ENCODE data around the gene SPEG. TPM values are rescaled to one million over a fixed set of nuclear protein-coding genes. Genes with fewer than 3 reads are reported as not detected.

The SPEG gene
- total and polyA plus RNA-seq, 9 donors = 66.5 to 177 (median 146) TPM

DNA sequence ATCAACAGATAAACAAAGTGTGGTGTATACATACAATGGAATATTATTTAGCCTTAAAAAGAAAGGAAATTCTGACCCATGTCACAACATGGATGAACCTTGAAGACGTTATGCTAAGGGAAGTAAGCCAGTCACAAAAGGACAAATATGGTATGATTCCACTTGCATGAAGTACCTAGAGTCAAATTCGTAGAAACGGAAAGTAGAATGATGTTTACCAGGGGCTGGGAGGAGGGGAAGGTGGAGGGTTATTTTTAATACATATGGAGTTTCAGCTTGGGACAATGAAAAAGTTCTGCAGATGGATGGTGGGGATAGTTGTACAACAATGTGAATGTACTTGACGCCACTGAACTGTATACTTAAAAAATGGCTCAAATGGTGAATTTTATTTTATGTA, 19.8 kb upstream of the SPEG start:
- H3K27me3 ChIP-seq (ENCODE audit: control insufficient read depth, insufficient read depth, low read length) = peaks cover 12% of the 10 kb centered on the region

DNA sequence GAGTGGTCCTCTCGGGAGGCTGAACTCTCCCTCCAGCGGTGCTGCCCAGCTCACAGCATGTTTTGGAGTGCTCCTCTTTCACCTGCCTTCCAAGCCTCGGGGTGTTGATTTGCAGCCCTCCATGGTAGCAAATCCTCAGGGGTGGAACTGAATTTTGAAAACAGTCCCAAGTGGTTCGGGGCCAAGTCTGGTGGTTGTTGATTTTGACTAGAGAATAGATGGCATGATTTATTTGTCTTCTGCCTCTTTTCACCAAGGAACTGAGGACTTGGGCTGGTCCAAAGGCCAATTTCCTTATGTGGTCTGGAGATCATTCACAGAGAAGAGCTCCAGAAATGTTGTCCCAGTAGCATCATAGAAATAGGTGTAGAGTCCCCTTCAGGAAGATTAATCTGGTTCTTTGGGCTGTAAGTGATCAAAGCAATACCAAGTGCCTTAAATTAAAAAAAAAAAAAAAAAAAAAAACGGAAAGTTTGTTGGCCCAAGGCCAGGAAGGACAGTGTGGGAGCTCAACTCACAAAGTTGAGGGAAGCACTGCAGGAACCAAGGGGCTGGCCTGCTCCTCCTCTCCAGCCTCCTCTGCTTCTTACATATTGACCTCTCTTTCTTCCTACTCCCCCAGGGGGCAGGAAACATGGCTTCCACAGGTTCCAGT, 18.9 kb upstream of the SPEG start:
- WGBS (ENCODE audit: insufficient coverage) = 65% methylated on average over 3 of the region's 5 CpGs
- Histone ChIP-seq H3K4me3 (ENCODE audit: low read length) (no peak overlapping the region), H3K27me3 (ENCODE audit: control insufficient read depth, insufficient read depth, low read length) (peaks cover 15% of the 10 kb centered on the region), H3K36me3 (ENCODE audit: control insufficient read depth, insufficient read depth, low read length) (peaks cover 15% of the 10 kb centered on the region), H3K27ac (ENCODE audit: low read length) (peak overlapping the region; percentile 95), H3K9me3 (replicated peaks; ENCODE audit: control insufficient read depth, low read depth, low read length) (no peaks in the 10 kb centered on the region), H3K4me1 (ENCODE audit: control insufficient read depth, insufficient read depth, low read length) (peaks cover 40% of the 10 kb centered on the region)
- DNase-seq = no peak

More for the DNA sequence above, 19.8 kb upstream of the SPEG start:
- peaks cover 6% of the 10 kb centered on the region for H3K36me3 ChIP-seq (ENCODE audit: control insufficient read depth, insufficient read depth, low read length)
- H3K4me1 ChIP-seq (ENCODE audit: control insufficient read depth, insufficient read depth, low read length) = peaks cover 41% of the 10 kb centered on the region
- no peaks in the 10 kb centered on the region for H3K9me3 ChIP-seq (replicated peaks; ENCODE audit: control insufficient read depth, low read depth, low read length)
- DNase-seq = no peak
- WGBS (ENCODE audit: insufficient coverage) = 65% methylated on average over 3 of the region's 4 CpGs
- H3K27ac ChIP-seq (ENCODE audit: low read length) = no peak overlapping the region
- no peak overlapping the region for H3K4me3 ChIP-seq (ENCODE audit: low read length)

DNA sequence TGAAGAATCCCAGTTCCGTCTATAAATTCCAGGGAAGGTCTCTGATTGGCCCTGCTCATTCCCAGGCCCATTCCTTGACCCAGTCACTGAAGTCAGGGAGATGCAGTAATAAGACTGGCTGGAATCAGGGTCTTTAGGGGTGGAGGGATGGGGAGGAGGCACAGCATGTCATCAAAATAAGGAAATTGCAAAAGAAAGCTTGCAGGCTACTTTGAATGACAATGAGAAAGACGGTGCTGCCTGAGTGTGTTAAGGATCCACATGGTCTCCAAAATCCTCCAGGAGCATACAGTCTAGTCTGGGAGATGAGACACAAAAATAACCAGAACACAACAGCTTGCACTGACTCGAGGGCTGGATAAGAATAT, 18.4 kb upstream of the SPEG start:
- no peak for DNase-seq
- WGBS (ENCODE audit: insufficient coverage) = no CpG with 5 or more reads among the region's 3 CpGs
- no peak overlapping the region for H3K4me3 ChIP-seq (ENCODE audit: low read length)
- H3K9me3 ChIP-seq (replicated peaks; ENCODE audit: control insufficient read depth, low read depth, low read length) = no peaks in the 10 kb centered on the region
- peaks cover 19% of the 10 kb centered on the region for H3K27me3 ChIP-seq (ENCODE audit: control insufficient read depth, insufficient read depth, low read length)
- peak overlapping the region; percentile 95 for H3K27ac ChIP-seq (ENCODE audit: low read length)
- H3K4me1 ChIP-seq (ENCODE audit: control insufficient read depth, insufficient read depth, low read length) = peaks cover 40% of the 10 kb centered on the region
- H3K36me3 ChIP-seq (ENCODE audit: control insufficient read depth, insufficient read depth, low read length) = peaks cover 20% of the 10 kb centered on the region

DNA sequence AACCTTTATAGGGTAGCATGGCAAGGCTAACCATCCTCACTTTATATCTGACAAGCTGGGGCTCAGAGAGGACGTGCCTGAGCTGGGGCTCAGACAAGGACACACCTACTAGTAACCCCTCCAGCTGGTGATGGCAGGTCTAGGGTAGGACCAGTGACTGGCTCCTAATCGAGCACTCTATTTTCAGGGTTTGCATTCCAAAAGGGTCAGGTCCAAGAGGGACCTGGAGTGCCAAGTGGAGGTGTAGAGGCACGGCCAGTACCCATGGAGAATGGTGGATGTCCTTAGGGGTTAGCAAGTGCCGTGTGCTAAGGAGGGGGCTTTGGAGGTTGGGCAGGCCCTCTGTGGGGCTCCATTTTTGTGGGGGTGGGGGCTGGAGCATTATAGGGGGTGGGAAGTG, 17.7 kb upstream of the SPEG start:
- no peak for DNase-seq
- Histone ChIP-seq H3K4me3 (ENCODE audit: low read length) (no peak overlapping the region), H3K27me3 (ENCODE audit: control insufficient read depth, insufficient read depth, low read length) (peaks cover 19% of the 10 kb centered on the region), H3K4me1 (ENCODE audit: control insufficient read depth, insufficient read depth, low read length) (peaks cover 40% of the 10 kb centered on the region), H3K36me3 (ENCODE audit: control insufficient read depth, insufficient read depth, low read length) (peaks cover 23% of the 10 kb centered on the region), H3K27ac (ENCODE audit: low read length) (peak overlapping the region; percentile 95), H3K9me3 (replicated peaks; ENCODE audit: control insufficient read depth, low read depth, low read length) (no peaks in the 10 kb centered on the region)
- 92% methylated on average over 2 of the region's 4 CpGs for WGBS (ENCODE audit: insufficient coverage)

DNA sequence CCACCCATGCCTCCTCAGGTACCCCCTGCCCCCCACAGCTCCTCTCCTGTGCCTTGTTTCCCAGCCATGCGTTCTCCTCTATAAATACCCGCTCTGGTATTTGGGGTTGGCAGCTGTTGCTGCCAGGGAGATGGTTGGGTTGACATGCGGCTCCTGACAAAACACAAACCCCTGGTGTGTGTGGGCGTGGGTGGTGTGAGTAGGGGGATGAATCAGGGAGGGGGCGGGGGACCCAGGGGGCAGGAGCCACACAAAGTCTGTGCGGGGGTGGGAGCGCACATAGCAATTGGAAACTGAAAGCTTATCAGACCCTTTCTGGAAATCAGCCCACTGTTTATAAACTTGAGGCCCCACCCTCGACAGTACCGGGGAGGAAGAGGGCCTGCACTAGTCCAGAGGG, 17.3 kb upstream of the SPEG start:
- WGBS (ENCODE audit: insufficient coverage) = 80% methylated on average over 4 of the region's 9 CpGs
- peaks cover 19% of the 10 kb centered on the region for H3K27me3 ChIP-seq (ENCODE audit: control insufficient read depth, insufficient read depth, low read length)
- peak overlapping the region; percentile 6 for H3K4me3 ChIP-seq (ENCODE audit: low read length)
- H3K36me3 ChIP-seq (ENCODE audit: control insufficient read depth, insufficient read depth, low read length) = peaks cover 25% of the 10 kb centered on the region
- H3K27ac ChIP-seq (ENCODE audit: low read length) = peak overlapping the region; percentile 95
- H3K9me3 ChIP-seq (replicated peaks; ENCODE audit: control insufficient read depth, low read depth, low read length) = no peaks in the 10 kb centered on the region
- peak; percentile 80 for DNase-seq
- H3K4me1 ChIP-seq (ENCODE audit: control insufficient read depth, insufficient read depth, low read length) = peaks cover 40% of the 10 kb centered on the region

DNA sequence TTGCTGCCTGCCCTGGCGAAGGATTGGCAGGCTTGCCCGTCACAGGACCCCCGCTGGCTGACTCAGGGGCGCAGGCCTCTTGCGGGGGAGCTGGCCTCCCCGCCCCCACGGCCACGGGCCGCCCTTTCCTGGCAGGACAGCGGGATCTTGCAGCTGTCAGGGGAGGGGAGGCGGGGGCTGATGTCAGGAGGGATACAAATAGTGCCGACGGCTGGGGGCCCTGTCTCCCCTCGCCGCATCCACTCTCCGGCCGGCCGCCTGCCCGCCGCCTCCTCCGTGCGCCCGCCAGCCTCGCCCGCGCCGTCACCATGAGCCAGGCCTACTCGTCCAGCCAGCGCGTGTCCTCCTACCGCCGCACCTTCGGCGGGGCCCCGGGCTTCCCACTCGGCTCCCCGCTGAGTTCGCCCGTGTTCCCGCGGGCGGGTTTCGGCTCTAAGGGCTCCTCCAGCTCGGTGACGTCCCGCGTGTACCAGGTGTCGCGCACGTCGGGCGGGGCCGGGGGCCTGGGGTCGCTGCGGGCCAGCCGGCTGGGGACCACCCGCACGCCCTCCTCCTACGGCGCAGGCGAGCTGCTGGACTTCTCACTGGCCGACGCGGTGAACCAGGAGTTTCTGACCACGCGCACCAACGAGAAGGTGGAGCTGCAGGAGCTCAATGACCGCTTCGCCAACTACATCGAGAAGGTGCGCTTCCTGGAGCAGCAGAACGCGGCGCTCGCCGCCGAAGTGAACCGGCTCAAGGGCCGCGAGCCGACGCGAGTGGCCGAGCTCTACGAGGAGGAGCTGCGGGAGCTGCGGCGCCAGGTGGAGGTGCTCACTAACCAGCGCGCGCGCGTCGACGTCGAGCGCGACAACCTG, 16.3 kb upstream of the SPEG start, which contains the start of gene DES:
Gene DES, plus strand, starts transcription at position 223 of the 857 bp plus-strand sequence. Its CDS starts 86 bp downstream, at position 309.
- peaks cover 19% of the 10 kb centered on the region for H3K27me3 ChIP-seq (ENCODE audit: control insufficient read depth, insufficient read depth, low read length)
- peak; percentile 86 for DNase-seq
- H3K4me3 ChIP-seq (ENCODE audit: low read length) = peak within 1 kb of the TSS; percentile 72
- peaks cover 45% of the 10 kb centered on the region for H3K4me1 ChIP-seq (ENCODE audit: control insufficient read depth, insufficient read depth, low read length)
- no peaks in the 10 kb centered on the region for H3K9me3 ChIP-seq (replicated peaks; ENCODE audit: control insufficient read depth, low read depth, low read length)
- H3K27ac ChIP-seq (ENCODE audit: low read length) = peak within 1 kb of the TSS; percentile 95
- WGBS (ENCODE audit: insufficient coverage) = 5% methylated on average over 98 of the region's 98 CpGs
- peaks cover 31% of the 10 kb centered on the region for H3K36me3 ChIP-seq (ENCODE audit: control insufficient read depth, insufficient read depth, low read length)

DNA sequence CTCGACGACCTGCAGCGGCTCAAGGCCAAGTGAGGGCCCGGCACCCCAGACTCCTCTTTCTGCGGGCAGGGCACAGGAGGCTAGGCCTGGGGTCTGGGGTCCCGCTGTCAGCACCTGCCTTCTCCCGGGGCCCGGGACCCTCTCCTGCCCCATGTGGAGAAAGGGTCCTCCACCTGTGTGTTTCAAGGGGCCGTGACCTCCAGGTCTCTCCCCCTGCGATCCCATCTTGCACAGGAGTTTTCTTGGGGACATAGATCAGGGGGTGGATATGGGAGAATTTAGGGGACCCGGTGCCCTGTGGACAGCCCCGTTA, 15.7 kb upstream of the SPEG start:
- Histone ChIP-seq H3K27ac (ENCODE audit: low read length) (peak overlapping the region; percentile 91), H3K4me3 (ENCODE audit: low read length) (peak overlapping the region; percentile 72)
- WGBS (ENCODE audit: insufficient coverage) = 34% methylated on average over 6 of the region's 12 CpGs

DNA sequence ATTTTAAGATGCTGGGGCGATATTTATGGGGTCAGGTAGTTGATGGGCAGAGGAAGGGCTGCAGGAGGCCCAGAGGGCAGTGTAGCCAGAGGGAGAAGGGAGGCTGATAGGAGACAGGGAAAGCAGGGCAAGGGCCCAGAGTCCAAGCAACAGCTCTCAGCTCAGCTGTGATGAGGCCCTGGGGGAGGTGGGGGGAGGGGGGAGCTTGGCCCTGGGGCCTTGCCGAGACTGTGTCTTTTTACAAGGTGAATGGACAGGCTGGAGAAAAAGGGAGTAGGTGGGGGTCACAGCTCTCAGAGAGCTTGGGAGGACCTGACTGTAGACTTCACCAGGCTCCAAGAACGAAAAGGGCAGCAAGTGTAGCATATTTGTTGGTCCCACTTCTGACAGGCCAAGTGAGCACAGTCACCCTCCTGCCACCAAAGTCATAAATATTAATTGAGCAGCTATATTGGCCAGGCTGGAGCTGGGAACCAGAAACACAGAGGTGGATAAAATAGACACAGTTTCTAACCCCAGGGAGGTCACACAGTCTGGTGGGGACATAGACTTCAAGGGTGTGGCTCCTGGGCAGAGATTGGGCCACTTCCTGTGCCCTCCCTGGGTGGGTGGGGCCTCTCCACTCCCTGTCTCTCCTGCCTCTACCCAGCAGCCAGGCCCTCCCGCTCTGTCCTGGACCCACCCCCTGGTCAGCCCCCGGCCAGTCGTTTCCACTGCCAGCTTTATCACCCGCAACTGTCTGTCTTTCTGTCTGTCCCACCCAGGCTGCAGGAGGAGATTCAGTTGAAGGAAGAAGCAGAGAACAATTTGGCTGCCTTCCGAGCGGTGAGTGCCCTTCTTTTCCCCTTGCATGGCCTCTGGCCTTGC, 15.1 kb upstream of the SPEG start:
- H3K4me1 ChIP-seq (ENCODE audit: control insufficient read depth, insufficient read depth, low read length) = peaks cover 54% of the 10 kb centered on the region
- peak overlapping the region; percentile 91 for H3K27ac ChIP-seq (ENCODE audit: low read length)
- H3K9me3 ChIP-seq (replicated peaks; ENCODE audit: control insufficient read depth, low read depth, low read length) = no peaks in the 10 kb centered on the region
- H3K36me3 ChIP-seq (ENCODE audit: control insufficient read depth, insufficient read depth, low read length) = peaks cover 42% of the 10 kb centered on the region
- H3K27me3 ChIP-seq (ENCODE audit: control insufficient read depth, insufficient read depth, low read length) = peaks cover 19% of the 10 kb centered on the region
- no peak for DNase-seq
- H3K4me3 ChIP-seq (ENCODE audit: low read length) = peak overlapping the region; percentile 72
- 80% methylated on average over 4 of the region's 9 CpGs for WGBS (ENCODE audit: insufficient coverage)

More for the DNA sequence above, 15.7 kb upstream of the SPEG start:
- Histone ChIP-seq H3K36me3 (ENCODE audit: control insufficient read depth, insufficient read depth, low read length) (peaks cover 36% of the 10 kb centered on the region), H3K4me1 (ENCODE audit: control insufficient read depth, insufficient read depth, low read length) (peaks cover 49% of the 10 kb centered on the region), H3K9me3 (replicated peaks; ENCODE audit: control insufficient read depth, low read depth, low read length) (no peaks in the 10 kb centered on the region), H3K27me3 (ENCODE audit: control insufficient read depth, insufficient read depth, low read length) (peaks cover 19% of the 10 kb centered on the region)
- DNase-seq = no peak

DNA sequence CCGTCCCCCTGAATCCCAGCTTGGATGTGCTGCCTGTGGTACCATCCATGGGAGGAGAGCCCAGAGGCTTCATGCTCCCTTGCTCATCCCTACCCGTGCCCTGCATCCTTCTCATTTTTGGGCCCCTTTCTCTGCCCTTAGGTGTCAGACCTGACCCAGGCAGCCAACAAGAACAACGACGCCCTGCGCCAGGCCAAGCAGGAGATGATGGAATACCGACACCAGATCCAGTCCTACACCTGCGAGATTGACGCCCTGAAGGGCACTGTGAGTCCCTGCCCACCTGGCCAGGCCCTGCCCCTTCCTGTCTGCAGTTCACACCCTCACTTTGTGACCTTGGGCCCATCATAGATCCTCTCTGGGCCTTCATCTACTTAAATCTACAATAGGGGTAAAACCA, 14.0 kb upstream of the SPEG start:
- peaks cover 19% of the 10 kb centered on the region for H3K27me3 ChIP-seq (ENCODE audit: control insufficient read depth, insufficient read depth, low read length)
- H3K27ac ChIP-seq (ENCODE audit: low read length) = peak overlapping the region; percentile 91
- 98% methylated on average over 6 of the region's 8 CpGs for WGBS (ENCODE audit: insufficient coverage)
- H3K9me3 ChIP-seq (replicated peaks; ENCODE audit: control insufficient read depth, low read depth, low read length) = no peaks in the 10 kb centered on the region
- H3K4me3 ChIP-seq (ENCODE audit: low read length) = peak overlapping the region; percentile 72
- H3K4me1 ChIP-seq (ENCODE audit: control insufficient read depth, insufficient read depth, low read length) = peaks cover 52% of the 10 kb centered on the region
- H3K36me3 ChIP-seq (ENCODE audit: control insufficient read depth, insufficient read depth, low read length) = peaks cover 51% of the 10 kb centered on the region
- peak; percentile 2 for DNase-seq

DNA sequence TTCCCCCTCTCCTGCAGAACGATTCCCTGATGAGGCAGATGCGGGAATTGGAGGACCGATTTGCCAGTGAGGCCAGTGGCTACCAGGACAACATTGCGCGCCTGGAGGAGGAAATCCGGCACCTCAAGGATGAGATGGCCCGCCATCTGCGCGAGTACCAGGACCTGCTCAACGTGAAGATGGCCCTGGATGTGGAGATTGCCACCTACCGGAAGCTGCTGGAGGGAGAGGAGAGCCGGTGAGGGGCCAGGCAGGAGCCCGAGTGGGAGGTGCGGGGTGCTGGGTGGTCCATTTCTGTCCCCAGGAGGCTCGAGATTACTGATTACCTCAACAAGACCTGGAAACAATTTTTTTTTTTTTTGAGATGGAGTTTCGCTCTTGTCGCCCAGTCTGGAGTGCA, 13.3 kb upstream of the SPEG start:
- Histone ChIP-seq H3K36me3 (ENCODE audit: control insufficient read depth, insufficient read depth, low read length) (peaks cover 58% of the 10 kb centered on the region), H3K27ac (ENCODE audit: low read length) (peak overlapping the region; percentile 91), H3K27me3 (ENCODE audit: control insufficient read depth, insufficient read depth, low read length) (peaks cover 19% of the 10 kb centered on the region), H3K4me1 (ENCODE audit: control insufficient read depth, insufficient read depth, low read length) (peaks cover 47% of the 10 kb centered on the region), H3K4me3 (ENCODE audit: low read length) (peak overlapping the region; percentile 72), H3K9me3 (replicated peaks; ENCODE audit: control insufficient read depth, low read depth, low read length) (no peaks in the 10 kb centered on the region)
- DNase-seq = peak; percentile 1
- 87% methylated on average over 13 of the region's 17 CpGs for WGBS (ENCODE audit: insufficient coverage)

All from muscle of leg (tissue), 11 donors.